Large intestine (tissue), 3 donors: ENCODE data around the gene CRHR2. TPM values are rescaled to one million over a fixed set of nuclear protein-coding genes. Genes with fewer than 3 reads are reported as not detected.

Experiments
- DNase-seq, 2 donors: peaks; one replicate each; pipeline versions ENCODE4 v3.0.0 to v3.0.0-alpha.2; 2013
- H3K27ac ChIP-seq: one replicate; pipeline ENCODE4 v1.5.1; 2013; ENCODE audit warnings: low read length
- H3K27me3 ChIP-seq: 2 replicates; pipeline ENCODE4 v1.6.1; 2013; ENCODE audit warnings: low read length; ENCODE audit not compliant: control insufficient read depth, insufficient read depth
- H3K36me3 ChIP-seq: 2 replicates; pipeline ENCODE4 v1.6.1; 2013; ENCODE audit warnings: low read length; ENCODE audit not compliant: control insufficient read depth, insufficient read depth
- H3K4me1 ChIP-seq: one replicate; pipeline ENCODE4 v1.6.1; 2013; ENCODE audit warnings: low read length; ENCODE audit not compliant: control insufficient read depth, insufficient read depth
- H3K4me3 ChIP-seq: one replicate; pipeline ENCODE4 v1.5.1; 2013; ENCODE audit warnings: low read length
- H3K9me3 ChIP-seq: one replicate; pipeline ENCODE4 v1.6.1; 2013; ENCODE audit warnings: mild to moderate bottlenecking, low read depth, low read length, moderate library complexity; ENCODE audit not compliant: control insufficient read depth
- WGBS: methylation state at CpG from one replicate; pipeline ENCODE4 v1.1.5; 2013; ENCODE audit warnings: low lambda C conversion rate; ENCODE audit not compliant: insufficient coverage; 5-methylcytosine and 5-hydroxymethylcytosine counted together
- polyA plus RNA-seq: library from polyadenylated mRNA; unstranded; fragments of 120-200 nt; gene quantifications from one replicate; pipeline ENCODE4 v1.2.1, GENCODE V29; 2013

Gene CRHR2
- polyA plus RNA-seq, 1 donor = 0.31 TPM

- Histone ChIP-seq H3K27me3 (peaks cover 63% of the 10 kb centered on the region), H3K4me3 (no peak overlapping the region), H3K36me3 (no peaks in the 10 kb centered on the region), H3K4me1 (peaks cover 1% of the 10 kb centered on the region), H3K27ac (no peak overlapping the region), H3K9me3 (no peaks in the 10 kb centered on the region)
- WGBS = no CpG with 5 or more reads among the region's 5 CpGs
- no peak for DNase-seq
These were observed 1.1 kb upstream of the CRHR2 start for GRCh38 chr7:30683306-30683705.

- no peaks in the 10 kb centered on the region for H3K36me3 ChIP-seq
- H3K9me3 ChIP-seq = no peaks in the 10 kb centered on the region
- H3K4me3 ChIP-seq = peak overlapping the region; percentile 1
- no CpG with 5 or more reads among the region's 40 CpGs for WGBS
- H3K27me3 ChIP-seq = peaks cover 71% of the 10 kb centered on the region
- H3K4me1 ChIP-seq = no peaks in the 10 kb centered on the region
- peak in 1 of 2 donors; percentile 62 for DNase-seq
- no peak overlapping the region for H3K27ac ChIP-seq
These were observed 443 bp downstream of the CRHR2 start for GRCh38 chr7:30681815-30682211.

- no peaks in the 10 kb centered on the region for H3K4me1 ChIP-seq
These were observed 892 bp downstream of the CRHR2 start for GRCh38 chr7:30681331-30681797.

GRCh38 chr7:30679664-30680063, 2.6 kb downstream of the CRHR2 start:
- H3K4me3 ChIP-seq = no peak overlapping the region
- peaks cover 81% of the 10 kb centered on the region for H3K27me3 ChIP-seq
- no peak for DNase-seq
- no peaks in the 10 kb centered on the region for H3K4me1 ChIP-seq
- H3K36me3 ChIP-seq = no peaks in the 10 kb centered on the region
- H3K27ac ChIP-seq = no peak overlapping the region
- WGBS = no CpG with 5 or more reads among the region's 2 CpGs
- no peaks in the 10 kb centered on the region for H3K9me3 ChIP-seq

More at GRCh38 chr7:30681331-30681797, 892 bp downstream of the CRHR2 start:
- Histone ChIP-seq H3K4me3 (no peak overlapping the region), H3K9me3 (no peaks in the 10 kb centered on the region), H3K36me3 (no peaks in the 10 kb centered on the region), H3K27ac (no peak overlapping the region), H3K27me3 (peaks cover 75% of the 10 kb centered on the region)
- DNase-seq = no peak
- WGBS = no CpG with 5 or more reads among the region's 16 CpGs

- H3K4me3 ChIP-seq = no peak overlapping the region
- H3K4me1 ChIP-seq = no peaks in the 10 kb centered on the region
- no peaks in the 10 kb centered on the region for H3K36me3 ChIP-seq
- no CpG with 5 or more reads among the region's 2 CpGs for WGBS
- DNase-seq = no peak
- no peak overlapping the region for H3K27ac ChIP-seq
- H3K9me3 ChIP-seq = no peaks in the 10 kb centered on the region
- peaks cover 78% of the 10 kb centered on the region for H3K27me3 ChIP-seq
These were observed 3.5 kb downstream of the CRHR2 start for GRCh38 chr7:30678805-30679204.

- no peak for DNase-seq
- Histone ChIP-seq H3K4me1 (no peaks in the 10 kb centered on the region), H3K27ac (no peak overlapping the region), H3K27me3 (peaks cover 39% of the 10 kb centered on the region), H3K4me3 (no peak overlapping the region), H3K36me3 (no peaks in the 10 kb centered on the region), H3K9me3 (no peaks in the 10 kb centered on the region)
- WGBS = no CpG with 5 or more reads among the region's 2 CpGs
These were observed 7.4 kb downstream of the CRHR2 start for GRCh38 chr7:30674876-30675275.

- peaks cover 35% of the 10 kb centered on the region for H3K27me3 ChIP-seq
- no peak overlapping the region for H3K4me3 ChIP-seq
- H3K27ac ChIP-seq = no peak overlapping the region
- no peaks in the 10 kb centered on the region for H3K36me3 ChIP-seq
- H3K4me1 ChIP-seq = no peaks in the 10 kb centered on the region
- no peaks in the 10 kb centered on the region for H3K9me3 ChIP-seq
- no peak for DNase-seq
- WGBS = no CpG with 5 or more reads among the region's 1 CpG
These were observed 7.8 kb downstream of the CRHR2 start for GRCh38 chr7:30674420-30674819.

- Histone ChIP-seq H3K27me3 (peaks cover 17% of the 10 kb centered on the region), H3K4me1 (no peaks in the 10 kb centered on the region), H3K27ac (no peak overlapping the region), H3K9me3 (no peaks in the 10 kb centered on the region), H3K36me3 (no peaks in the 10 kb centered on the region), H3K4me3 (no peak overlapping the region)
- peak; percentile 26 to 56 for DNase-seq
- WGBS = no CpG with 5 or more reads among the region's 6 CpGs
These were observed 10.3 kb downstream of the CRHR2 start for GRCh38 chr7:30671793-30672465.

- no peak for DNase-seq
- Histone ChIP-seq H3K9me3 (no peaks in the 10 kb centered on the region), H3K27me3 (no peaks in the 10 kb centered on the region), H3K36me3 (no peaks in the 10 kb centered on the region), H3K4me1 (no peaks in the 10 kb centered on the region), H3K27ac (no peak overlapping the region), H3K4me3 (no peak overlapping the region)
- WGBS = no CpG with 5 or more reads among the region's 4 CpGs
These were observed 14.2 kb downstream of the CRHR2 start for GRCh38 chr7:30668102-30668501.

GRCh38 chr7:30667172-30667571, 15.1 kb downstream of the CRHR2 start:
- whole genome bisulfite sequencing = no CpG with 5 or more reads among the region's 3 CpGs
- H3K36me3 ChIP-seq = no peaks in the 10 kb centered on the region
- no peak for DNase-seq
- no peak overlapping the region for H3K27ac ChIP-seq
- no peaks in the 10 kb centered on the region for H3K9me3 ChIP-seq
- no peak overlapping the region for H3K4me3 ChIP-seq
- H3K4me1 ChIP-seq = no peaks in the 10 kb centered on the region
- no peaks in the 10 kb centered on the region for H3K27me3 ChIP-seq

GRCh38 chr7:30665449-30665848, 16.8 kb downstream of the CRHR2 start:
- no CpG with 5 or more reads among the region's 11 CpGs for WGBS

More at GRCh38 chr7:30665449-30665848, 16.8 kb downstream of the CRHR2 start:
- H3K9me3 ChIP-seq = no peaks in the 10 kb centered on the region
- H3K4me1 ChIP-seq = no peaks in the 10 kb centered on the region
- H3K4me3 ChIP-seq = no peak overlapping the region
- no peak overlapping the region for H3K27ac ChIP-seq
- no peak for DNase-seq
- no peaks in the 10 kb centered on the region for H3K36me3 ChIP-seq
- H3K27me3 ChIP-seq = no peaks in the 10 kb centered on the region
